Lower lobe of right lung (tissue), 2 donors: ENCODE results near the gene DDX28. TPM values are rescaled to one million over a fixed set of nuclear protein-coding genes. Genes with fewer than 3 reads are reported as not detected.

Experiments
- ATAC-seq, 2 donors: fragments of 200-7000 bp; cut with Tn5 transposase; one replicate each; pipeline ENCODE4 v1.9.1; 2020 to 2022; ENCODE audit warnings: mild to moderate bottlenecking in 2 of 2, moderate library complexity in 2 of 2
- DNase-seq: peaks from one replicate; pipeline ENCODE4 v3.0.0-alpha.2; 2020
- H3K27ac ChIP-seq: fragments of 200-600 bp; one replicate; pipeline ENCODE4 v1.8.0; 2022
- H3K27me3 ChIP-seq: fragments of 200-600 bp; one replicate; pipeline ENCODE4 v1.8.0; 2022; ENCODE audit warnings: low read depth
- H3K36me3 ChIP-seq: fragments of 200-600 bp; one replicate; pipeline ENCODE4 v1.8.0; 2022; ENCODE audit warnings: mild to moderate bottlenecking
- H3K4me1 ChIP-seq: fragments of 200-600 bp; one replicate; pipeline ENCODE4 v1.8.0; 2022
- H3K4me3 ChIP-seq: fragments of 200-600 bp; one replicate; pipeline ENCODE4 v1.8.0; 2022; ENCODE audit warnings: mild to moderate bottlenecking
- H3K9me3 ChIP-seq: fragments of 200-600 bp; one replicate; pipeline ENCODE4 v1.8.0; 2022
- CTCF ChIP-seq: fragments of 200-600 bp; IDR thresholded peaks from one replicate; pipeline ENCODE4 v1.8.0; 2022; ENCODE audit warnings: antibody characterized with exemption, mild to moderate bottlenecking
- intact Hi-C: fragments of 100-400 bp; cut with DNase I; formaldehyde crosslinking; loops from one replicate; pipeline ENCODE4 v1.11.0; 2022
- total RNA-seq: library from RNA; stranded (reverse); fragmentation: NEBNext Ultra II Directional; extraction: Animal tissue kit (Norgen Biotek cat#: 25700); gene quantifications from one replicate; pipeline ENCODE4 v1.2.1, GENCODE V29; 2021
- donor health status: DM: no; HTN: yes; CAD: no; lungs with severe emphysema.

Gene DDX28
- total RNA-seq, 1 donor from 2014 or later, result 9.9 TPM

GRCh38 chr16:68069511-68070248 is 46.6 kb upstream of the DDX28 start:
- TF ChIP-seq CTCF, result no peak
- peak; percentile 5 to 24 for ATAC-seq
- Histone ChIP-seq H3K4me3 (no peak overlapping the region), H3K9me3 (no peaks in the 10 kb centered on the region), H3K36me3 (peaks cover 45% of the 10 kb centered on the region), H3K27me3 (no peaks in the 10 kb centered on the region), H3K4me1 (peaks cover 67% of the 10 kb centered on the region), H3K27ac (peak overlapping the region; percentile 59)
- intact Hi-C loops, result no loop called here
- DNase-seq, result peak; percentile 63

GRCh38 chr16:68068926-68069325 is 45.9 kb upstream of the DDX28 start:
- ATAC-seq (no peak), DNase-seq (no peak)
- intact Hi-C loops, result no loop called here
- no peak overlapping the region for H3K4me3 ChIP-seq
- H3K36me3 ChIP-seq, result peaks cover 38% of the 10 kb centered on the region
- H3K4me1 ChIP-seq, result peaks cover 75% of the 10 kb centered on the region
- no peak for TF ChIP-seq CTCF
- H3K27me3 ChIP-seq, result no peaks in the 10 kb centered on the region
- no peaks in the 10 kb centered on the region for H3K9me3 ChIP-seq
- peak overlapping the region; percentile 59 for H3K27ac ChIP-seq

- Histone ChIP-seq H3K27ac (peak overlapping the region; percentile 86), H3K27me3 (no peaks in the 10 kb centered on the region), H3K36me3 (peaks cover 24% of the 10 kb centered on the region), H3K9me3 (no peaks in the 10 kb centered on the region), H3K4me1 (peaks cover 80% of the 10 kb centered on the region), H3K4me3 (no peak overlapping the region)
- no peak for ATAC-seq
- DNase-seq, result no peak
- intact Hi-C loops, result no loop called here
- no peak for TF ChIP-seq CTCF
Observed at GRCh38 chr16:68066763-68067162, 43.7 kb upstream of the DDX28 start.

- Histone ChIP-seq H3K4me1 (peaks cover 76% of the 10 kb centered on the region), H3K27ac (peak overlapping the region; percentile 86), H3K9me3 (no peaks in the 10 kb centered on the region), H3K27me3 (no peaks in the 10 kb centered on the region), H3K36me3 (peaks cover 19% of the 10 kb centered on the region), H3K4me3 (no peak overlapping the region)
- ATAC-seq (peak; percentile 88 to 89), DNase-seq (no peak)
- no peak for TF ChIP-seq CTCF
- intact Hi-C loops, result no loop called here
Observed at GRCh38 chr16:68065716-68066305, 42.8 kb upstream of the DDX28 start.

- Histone ChIP-seq H3K9me3 (no peaks in the 10 kb centered on the region), H3K4me1 (peaks cover 67% of the 10 kb centered on the region), H3K4me3 (no peak overlapping the region), H3K27me3 (no peaks in the 10 kb centered on the region), H3K27ac (peak overlapping the region; percentile 86), H3K36me3 (peaks cover 17% of the 10 kb centered on the region)
- ATAC-seq (peak; percentile 90 to 91), DNase-seq (peak; percentile 86)
- peak; percentile 88 for TF ChIP-seq CTCF
- intact Hi-C loops, result no loop called here
Observed at GRCh38 chr16:68064791-68065365, 41.8 kb upstream of the DDX28 start.
